GM21515 (cell line): ENCODE measurements around the gene KIRREL1.

Source experiments
- ATAC-seq: cut with Tn5 transposase; IDR thresholded peaks from one replicate; pipeline ENCODE4 v1.9.1; 2021; ENCODE audit not compliant: unreplicated experiment

Gene KIRREL1

GRCh38 chr1:158068918-158069317, 75.5 kb downstream of the KIRREL1 start:
- ATAC-seq: no peak

DNA sequence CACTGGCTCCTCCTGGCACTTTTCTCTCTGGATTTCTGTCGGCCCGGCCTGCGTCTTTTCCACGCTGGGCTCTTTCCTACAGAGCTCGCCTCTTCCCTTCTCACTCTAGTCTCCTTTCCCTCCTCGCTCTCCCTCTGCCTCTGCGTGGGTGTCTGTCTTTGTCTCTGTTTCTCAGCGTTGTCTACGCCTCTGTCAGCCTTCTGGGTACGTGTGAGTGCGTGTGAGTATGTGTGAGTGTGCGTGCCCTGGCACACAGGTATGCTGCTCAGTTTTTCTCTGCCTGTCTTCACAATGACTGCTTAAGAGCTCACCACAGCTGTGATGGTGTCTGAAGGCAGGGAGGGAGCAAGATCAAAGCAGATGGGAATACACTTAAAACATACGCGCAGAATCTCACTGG, 77.7 kb downstream of the KIRREL1 start:
- no peak for ATAC-seq

- no peak for ATAC-seq
Observed at GRCh38 chr1:158075078-158075477, 81.6 kb downstream of the KIRREL1 start.

GRCh38 chr1:158076441-158076840, 83.0 kb downstream of the KIRREL1 start:
- ATAC-seq: no peak

DNA sequence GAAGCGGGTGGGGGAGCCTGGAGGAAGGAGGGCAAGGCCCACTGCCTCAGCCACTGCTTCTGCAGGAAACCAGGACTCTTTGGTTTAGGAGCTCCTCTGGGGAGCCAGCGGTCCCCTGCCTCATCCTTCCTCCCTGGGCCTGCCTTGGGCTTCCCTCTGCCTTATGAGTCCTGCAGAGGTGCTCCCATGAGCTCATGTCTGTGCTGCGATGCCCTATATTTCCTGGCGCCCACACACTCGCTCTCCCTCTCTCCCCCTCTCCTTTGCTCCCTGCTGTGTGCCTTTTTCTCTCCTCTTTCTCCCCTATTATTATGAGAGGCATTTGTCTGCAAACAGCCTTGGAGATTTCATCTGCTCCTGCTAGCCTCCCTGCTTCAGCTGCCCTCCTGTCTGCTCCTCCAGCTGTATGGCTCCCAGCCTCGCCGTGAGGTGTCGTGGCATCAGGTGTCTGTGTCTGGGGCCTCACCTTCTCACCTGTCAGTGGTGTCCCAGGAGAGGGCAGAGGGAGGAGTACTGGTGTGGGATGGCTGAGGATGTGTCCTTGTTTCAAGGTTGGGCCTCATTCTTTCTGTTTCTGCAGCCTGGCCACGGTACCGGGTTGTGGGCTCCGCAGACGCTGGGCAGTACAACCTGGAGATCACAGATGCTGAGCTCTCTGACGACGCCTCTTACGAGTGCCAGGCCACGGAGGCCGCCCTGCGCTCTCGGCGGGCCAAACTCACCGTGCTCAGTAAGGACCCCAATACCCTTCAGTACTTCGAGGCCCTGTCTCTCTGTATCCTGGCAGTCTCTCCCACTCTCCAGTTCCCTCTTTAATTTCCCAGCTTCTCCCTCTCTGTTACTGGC, 84.2 kb downstream of the KIRREL1 start:
- ATAC-seq: no peak

- no peak for ATAC-seq
Observed at GRCh38 chr1:158078569-158079080, 85.2 kb downstream of the KIRREL1 start.

- no peak for ATAC-seq
Observed at GRCh38 chr1:158080066-158080465, 86.6 kb downstream of the KIRREL1 start.

DNA sequence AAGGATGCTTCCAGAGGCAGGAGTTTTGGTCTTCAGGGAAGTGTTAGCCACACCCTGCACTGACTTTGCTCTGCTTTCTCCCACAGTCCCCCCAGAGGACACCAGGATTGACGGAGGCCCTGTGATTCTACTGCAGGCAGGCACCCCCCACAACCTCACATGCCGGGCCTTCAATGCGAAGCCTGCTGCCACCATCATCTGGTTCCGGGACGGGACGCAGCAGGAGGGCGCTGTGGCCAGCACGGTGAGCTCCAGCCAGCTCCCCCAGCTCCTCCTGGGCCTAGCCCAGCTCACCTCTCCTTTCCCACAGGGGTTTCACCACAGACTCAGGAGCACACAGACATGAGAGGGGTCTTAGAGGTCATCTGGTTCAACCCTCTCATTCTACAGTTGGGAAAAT, 90.9 kb downstream of the KIRREL1 start:
- ATAC-seq: no peak

- no peak for ATAC-seq
Observed at GRCh38 chr1:158084747-158085146, 91.3 kb downstream of the KIRREL1 start.

DNA sequence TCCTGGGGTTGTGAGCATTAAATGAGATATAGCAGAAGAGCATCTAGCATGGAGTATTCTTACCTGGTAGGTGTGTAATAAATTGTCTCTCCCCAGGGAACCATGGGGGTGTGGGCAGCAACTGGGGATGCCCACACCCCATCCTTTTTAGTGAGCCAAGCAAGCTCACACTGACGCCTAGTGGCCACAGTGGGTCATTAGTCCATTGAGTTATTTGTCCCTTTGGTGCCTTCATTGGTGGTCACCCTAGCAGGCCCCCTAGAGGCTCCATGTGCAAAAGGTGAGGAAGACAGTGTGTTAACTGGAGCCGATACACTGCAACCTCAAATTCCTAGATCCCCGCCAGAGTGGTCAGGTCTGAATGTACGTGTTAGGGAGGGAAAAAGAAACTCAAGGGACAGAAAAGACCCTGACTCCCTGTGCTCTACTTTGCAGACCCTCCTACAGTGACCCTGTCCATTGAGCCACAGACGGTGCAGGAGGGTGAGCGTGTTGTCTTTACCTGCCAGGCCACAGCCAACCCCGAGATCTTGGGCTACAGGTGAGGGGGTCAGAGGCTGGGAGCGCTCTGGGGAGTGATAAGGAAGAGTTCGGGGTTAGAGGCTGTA, 94.0 kb downstream of the KIRREL1 start:
- ATAC-seq: no peak

- no peak for ATAC-seq
Observed at GRCh38 chr1:158089476-158089875, 96.0 kb downstream of the KIRREL1 start.

DNA sequence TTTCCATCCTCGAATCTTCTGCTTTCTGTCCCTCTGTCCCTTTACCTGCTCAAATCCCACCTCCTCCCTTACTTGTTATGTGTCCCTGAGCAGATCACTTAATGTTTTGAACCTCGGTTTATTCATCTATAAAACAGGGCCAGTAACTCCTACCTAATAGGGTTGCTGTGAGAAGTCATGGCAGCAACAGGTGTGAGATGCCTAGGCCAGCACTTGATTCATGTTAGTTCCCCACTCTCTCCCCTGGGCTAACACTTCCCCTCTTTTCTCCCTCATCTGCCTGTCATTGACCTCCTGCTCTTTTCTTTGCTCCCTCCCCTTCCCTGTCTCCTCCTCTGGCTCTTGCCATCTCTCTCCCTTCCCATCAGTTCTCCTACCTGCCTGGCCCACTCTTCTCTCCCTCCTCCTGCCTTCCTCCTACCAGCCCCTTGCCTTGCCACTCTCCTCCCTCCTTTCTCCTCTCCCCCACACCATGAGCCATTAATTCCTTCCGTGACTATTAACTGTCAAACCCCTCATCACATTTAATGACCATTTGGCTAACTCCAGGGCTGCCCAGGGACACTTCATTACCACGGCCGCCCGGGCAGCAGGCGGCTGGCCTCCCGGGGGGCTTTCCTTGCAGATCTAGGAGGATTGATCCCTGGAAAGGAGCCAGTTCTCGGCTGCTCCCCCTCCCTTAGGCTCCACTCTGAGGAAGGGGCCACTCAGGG, 96.6 kb downstream of the KIRREL1 start:
- no peak for ATAC-seq

DNA sequence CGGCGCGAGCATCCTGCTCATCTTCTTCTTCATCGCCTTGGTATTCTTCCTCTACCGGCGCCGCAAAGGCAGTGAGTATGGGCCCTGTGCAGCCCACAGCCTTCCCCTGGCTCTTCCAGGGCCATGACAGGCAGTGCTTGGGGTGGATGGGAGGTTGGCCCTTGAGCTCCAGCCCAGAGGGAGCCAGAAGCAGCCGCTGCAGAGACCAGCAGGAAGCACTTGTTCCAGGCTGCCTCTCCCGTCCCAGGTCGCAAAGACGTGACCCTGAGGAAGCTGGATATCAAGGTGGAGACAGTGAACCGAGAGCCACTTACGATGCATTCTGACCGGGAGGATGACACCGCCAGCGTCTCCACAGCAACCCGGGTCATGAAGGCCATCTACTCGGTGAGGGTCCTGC, 99.9 kb downstream of the KIRREL1 start:
- ATAC-seq: no peak

GRCh38 chr1:158094571-158094970, 101.1 kb downstream of the KIRREL1 start:
- no peak for ATAC-seq

DNA sequence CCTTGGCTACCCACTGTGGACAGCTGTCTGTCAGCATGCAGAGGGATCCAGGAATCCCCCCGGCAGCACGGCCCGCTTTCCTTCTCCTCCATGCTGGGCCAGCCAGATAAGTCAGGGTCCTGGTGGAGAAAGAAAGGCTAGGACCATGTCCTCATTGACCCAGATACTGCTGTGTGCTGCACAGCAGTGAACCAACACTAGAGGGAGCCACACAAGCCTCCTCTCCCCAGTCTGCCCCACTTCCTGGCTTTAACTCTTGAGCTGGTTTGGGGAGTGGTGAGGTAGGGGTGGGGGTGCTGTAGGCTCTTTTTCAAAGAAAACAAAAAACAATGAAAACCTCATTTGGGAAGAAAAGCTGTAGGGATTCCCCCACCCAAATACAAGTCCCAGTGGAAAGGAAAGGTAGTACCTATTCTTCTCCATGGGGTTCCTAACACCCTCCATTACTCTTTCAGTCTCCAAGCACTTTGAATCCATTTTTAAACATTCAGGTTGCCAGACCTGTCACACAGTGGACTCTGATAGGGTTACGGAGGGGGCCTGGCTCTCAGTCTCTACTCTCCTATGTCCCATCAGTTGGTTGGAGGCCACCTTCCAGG, 102.4 kb downstream of the KIRREL1 start:
- peak; percentile 73 for ATAC-seq

DNA sequence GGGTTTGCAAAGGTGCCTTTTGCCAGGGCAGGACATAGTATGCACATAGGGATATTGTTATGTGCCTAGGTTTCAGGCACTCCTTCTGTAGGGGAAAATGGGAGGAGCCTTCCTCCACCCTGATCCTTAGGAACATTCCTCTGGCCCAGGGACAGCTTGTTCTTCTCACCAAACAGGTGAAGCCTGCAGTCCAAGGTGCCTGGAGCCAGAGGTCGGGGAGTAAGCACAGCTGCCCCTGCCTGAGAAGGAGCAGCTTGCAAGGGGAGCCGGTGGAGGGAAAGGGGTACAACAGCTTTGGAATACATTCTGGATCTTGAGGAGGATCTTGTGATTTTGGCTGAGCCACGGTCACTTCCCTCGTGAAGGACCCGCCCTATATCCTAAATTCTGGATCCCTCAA, 104.8 kb downstream of the KIRREL1 start:
- no peak for ATAC-seq

- ATAC-seq: no peak
Observed at GRCh38 chr1:158099185-158099584, 105.7 kb downstream of the KIRREL1 start.

GRCh38 chr1:158100498-158100897, 107.1 kb downstream of the KIRREL1 start:
- no peak for ATAC-seq

DNA sequence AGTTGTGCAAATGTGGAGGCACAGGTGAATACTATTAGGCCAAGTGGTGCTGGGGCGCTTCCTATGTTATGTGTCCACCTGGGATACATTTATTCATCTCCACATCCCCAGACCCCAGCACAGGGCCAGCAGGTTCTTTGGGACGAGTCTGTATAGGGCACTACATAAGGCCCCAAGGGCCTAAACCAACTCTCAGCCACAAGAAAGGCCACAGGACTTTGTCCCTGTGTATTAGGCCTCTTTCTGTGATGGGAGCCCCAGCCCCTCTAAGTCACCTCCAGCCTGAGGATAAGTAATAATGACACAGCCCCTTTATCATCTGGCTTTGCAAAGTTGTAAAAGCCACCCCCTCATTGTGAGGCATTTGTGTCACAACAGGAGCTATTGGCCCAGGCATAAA, 108.0 kb downstream of the KIRREL1 start:
- ATAC-seq: no peak

DNA sequence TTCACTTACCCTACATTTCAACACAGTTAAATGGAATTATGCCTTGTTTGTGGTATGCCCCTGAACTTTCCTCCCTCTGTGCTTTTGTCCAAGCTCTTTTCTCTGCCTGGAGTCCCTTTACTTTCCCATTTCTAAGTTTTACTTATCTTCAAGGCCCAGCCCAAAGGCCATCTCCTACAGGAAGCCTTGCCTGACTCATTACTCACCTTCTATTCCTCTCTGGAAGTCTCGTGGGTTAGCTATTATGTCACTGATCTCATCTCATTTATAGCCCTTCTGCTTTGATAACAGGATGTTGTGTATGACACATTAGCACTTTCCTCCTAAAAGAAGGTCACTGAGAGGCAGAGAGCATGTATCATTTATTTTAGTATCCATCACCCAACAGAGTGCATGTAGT, 108.5 kb downstream of the KIRREL1 start:
- no peak for ATAC-seq

GRCh38 chr1:158102881-158103674, 109.6 kb downstream of the KIRREL1 start:
- ATAC-seq: no peak
